ENCODE results near the gene PGA3. TPM values are rescaled to one million over a fixed set of nuclear protein-coding genes. Genes with fewer than 3 reads are reported as not detected.

Gene PGA3
- total RNA-seq: 0.39 and 0.54 TPM in 2 replicates

GRCh38 chr11:61202950-61203746 is at the start of gene PGA3:
PGA3 (plus strand) TSS chr11:61203515; CDS start chr11:61203565, 50 bp downstream.

GRCh38 chr11:61161190-61162091 is 41.9 kb upstream of the PGA3 start, which contains the start of gene VPS37C:
VPS37C (minus strand) TSS chr11:61161426; CDS start chr11:61138829, 22,597 bp downstream.

GRCh38 chr11:61222047-61222446 is 18.7 kb downstream of the PGA3 start, which contains the start of gene PGA4:
PGA4 (plus strand) TSS chr11:61222347; CDS start chr11:61222401, 54 bp downstream.

DNA sequence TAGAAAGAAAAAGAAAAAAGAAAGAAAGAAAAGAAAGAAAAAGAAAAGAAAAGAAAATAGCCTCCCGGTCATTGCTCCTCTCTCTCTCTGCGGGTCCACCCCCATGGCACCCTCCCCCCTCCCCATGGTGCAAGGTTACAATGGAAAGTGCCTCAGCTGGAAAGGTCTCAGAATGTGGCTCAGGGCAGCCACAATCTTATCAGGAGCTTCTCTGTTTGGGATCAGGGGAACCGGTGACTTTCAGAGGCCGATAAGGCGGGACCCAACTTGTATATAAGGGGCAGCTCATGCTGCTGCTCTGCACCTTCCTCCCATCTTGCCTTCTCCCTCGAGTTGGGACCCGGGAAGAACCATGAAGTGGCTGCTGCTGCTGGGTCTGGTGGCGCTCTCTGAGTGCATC is 37.6 kb downstream of the PGA3 start, which contains the start of gene PGA5:
PGA5 (plus strand) TSS at position 301 of the 400 bp plus-strand sequence; CDS start at position 353, 52 bp downstream.

Other genes with a start within 250 kb of the PGA3 start
- not detected in 2 replicates for gene CD6, start 231.8 kb upstream of the PGA3 start, total RNA-seq
- not detected in 2 replicates for gene CD5, start 101.0 kb upstream of the PGA3 start, total RNA-seq
- 16.6 and 17.5 TPM in 2 replicates for gene VPS37C, start 42.1 kb upstream of the PGA3 start, total RNA-seq
- gene PGA4, start 18.8 kb downstream of the PGA3 start, total RNA-seq: 0.13 and 0.32 TPM in 2 replicates
- gene PGA5, start 37.7 kb downstream of the PGA3 start, total RNA-seq: not detected in 2 replicates
- 0.86 and 1.3 TPM in 2 replicates for gene VWCE, start 91.8 kb downstream of the PGA3 start, total RNA-seq
- gene DDB1, start 129.6 kb downstream of the PGA3 start, total RNA-seq: 231 and 232 TPM in 2 replicates
- gene TKFC, start 129.7 kb downstream of the PGA3 start, total RNA-seq: 21.8 and 27.8 TPM in 2 replicates
- 34.0 and 37.1 TPM in 2 replicates for gene CYB561A3, start 158.4 kb downstream of the PGA3 start, total RNA-seq
- 22.3 and 31.6 TPM in 2 replicates for gene TMEM138, start 158.9 kb downstream of the PGA3 start, total RNA-seq
- 9.9 and 13.7 TPM in 2 replicates for gene TMEM216, start 189.1 kb downstream of the PGA3 start, total RNA-seq
- gene CPSF7, start 226.5 kb downstream of the PGA3 start, total RNA-seq: 34.3 and 35.8 TPM in 2 replicates
- gene SDHAF2, start 226.6 kb downstream of the PGA3 start, total RNA-seq: 44.9 and 63.3 TPM in 2 replicates